HEK293 (cell line): ENCODE measurements around the gene AFG1L.

Experiments
- BCL11B ChIP-seq: fragments of 450-650 bp; formaldehyde crosslinking; IDR thresholded peaks from 2 replicates; pipeline ENCODE4 v1.5.1; 2016; ENCODE audit warnings: low read depth, missing biosample characterization, missing genetic modification characterization
- IKZF3 ChIP-seq: fragments of 450-650 bp; IDR thresholded peaks from 2 replicates; pipeline ENCODE4 v1.5.0; 2018; ENCODE audit warnings: missing biosample characterization, mild to moderate bottlenecking, missing genetic modification characterization, moderate library complexity
- INSM2 ChIP-seq: fragments of 450-650 bp; formaldehyde crosslinking; IDR thresholded peaks from 2 replicates; pipeline ENCODE4 v1.5.1; 2016; ENCODE audit warnings: missing biosample characterization, missing genetic modification characterization
- MYNN ChIP-seq: fragments of 450-650 bp; formaldehyde crosslinking; IDR thresholded peaks from 2 replicates; pipeline ENCODE4 v1.5.1; 2016; ENCODE audit warnings: missing biosample characterization, missing genetic modification characterization, borderline replicate concordance
- ZNF140 ChIP-seq: fragments of 450-650 bp; formaldehyde crosslinking; IDR thresholded peaks from 2 replicates; pipeline ENCODE4 v1.5.1; 2016; ENCODE audit warnings: missing biosample characterization, missing genetic modification characterization
- ZNF24 ChIP-seq: fragments of 450-650 bp; formaldehyde crosslinking; IDR thresholded peaks from 2 replicates; pipeline ENCODE4 v1.5.1; 2016; ENCODE audit warnings: missing biosample characterization, missing genetic modification characterization
- ZNF433 ChIP-seq: fragments of 450-650 bp; formaldehyde crosslinking; IDR thresholded peaks from 2 replicates; pipeline ENCODE4 v1.5.1; 2016; ENCODE audit warnings: missing biosample characterization, missing genetic modification characterization, low read depth
- ZNF548 ChIP-seq: fragments of 450-650 bp; formaldehyde crosslinking; IDR thresholded peaks from 2 replicates; pipeline ENCODE4 v1.5.1; 2016; ENCODE audit warnings: missing biosample characterization, missing genetic modification characterization
- ZNF629 ChIP-seq: fragments of 450-650 bp; formaldehyde crosslinking; IDR thresholded peaks from 2 replicates; pipeline ENCODE4 v1.5.1; 2017; ENCODE audit warnings: missing biosample characterization, missing genetic modification characterization
- ZNF768 ChIP-seq: fragments of 450-650 bp; formaldehyde crosslinking; IDR thresholded peaks from 2 replicates; pipeline ENCODE4 v1.5.1; 2018; ENCODE audit warnings: missing biosample characterization, mild to moderate bottlenecking, missing genetic modification characterization
- ZSCAN18 ChIP-seq: fragments of 450-650 bp; formaldehyde crosslinking; IDR thresholded peaks from 2 replicates; pipeline ENCODE4 v1.5.1; 2016; ENCODE audit warnings: missing biosample characterization, missing genetic modification characterization
- TF ChIP-seq, protein P1 (sequence below): sonication (generic); formaldehyde crosslinking; IDR thresholded peaks from 2 replicates; pipeline ENCODE4 v1.8.1; 2022; ENCODE audit warnings: mild to moderate bottlenecking, moderate library complexity, missing genetic modification reagents
- TF ChIP-seq, protein P2 (sequence below): fragments of 450-650 bp; formaldehyde crosslinking; IDR thresholded peaks from 2 replicates; pipeline ENCODE4 v1.5.1; 2016; ENCODE audit warnings: missing biosample characterization, missing genetic modification characterization

DNA sequence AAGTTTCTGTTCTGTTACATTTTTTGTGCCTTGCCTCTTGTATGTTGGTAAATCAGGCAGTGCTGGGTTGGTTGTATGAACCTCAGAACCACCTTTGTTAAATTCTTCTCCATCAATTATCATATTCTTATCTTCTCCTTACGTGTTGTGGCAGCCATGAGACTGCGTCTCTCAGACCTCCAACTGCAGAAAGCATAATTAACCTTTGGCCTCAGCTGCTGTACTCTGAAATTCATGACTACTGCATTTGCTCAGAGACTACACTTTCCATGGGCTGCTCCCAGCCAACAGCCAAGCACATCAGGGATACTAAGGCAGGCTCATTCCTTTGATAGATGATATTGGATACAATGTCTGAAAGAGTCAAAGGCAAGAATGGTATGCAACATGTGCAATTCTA is 18.9 kb upstream of the AFG1L start:
- TF ChIP-seq ZNF629 (tag by site-specific recombination) (no peak), BCL11B (no peak), ZNF768 (tag by site-specific recombination) (no peak), ZSCAN18 (tag by site-specific recombination) (no peak), ZNF433 (no peak), ZNF140 (no peak), IKZF3 (no peak), MYNN (tag by site-specific recombination) (no peak), ZNF24 (no peak), ZNF548 (tag by site-specific recombination) (no peak), INSM2 (tag by site-specific recombination) (no peak)
- TF ChIP-seq, protein P1, sequence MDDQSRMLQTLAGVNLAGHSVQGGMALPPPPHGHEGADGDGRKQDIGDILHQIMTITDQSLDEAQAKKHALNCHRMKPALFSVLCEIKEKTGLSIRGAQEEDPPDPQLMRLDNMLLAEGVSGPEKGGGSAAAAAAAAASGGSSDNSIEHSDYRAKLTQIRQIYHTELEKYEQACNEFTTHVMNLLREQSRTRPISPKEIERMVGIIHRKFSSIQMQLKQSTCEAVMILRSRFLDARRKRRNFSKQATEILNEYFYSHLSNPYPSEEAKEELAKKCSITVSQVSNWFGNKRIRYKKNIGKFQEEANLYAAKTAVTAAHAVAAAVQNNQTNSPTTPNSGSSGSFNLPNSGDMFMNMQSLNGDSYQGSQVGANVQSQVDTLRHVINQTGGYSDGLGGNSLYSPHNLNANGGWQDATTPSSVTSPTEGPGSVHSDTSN (CRISPR knock-in tag), result no peak
- TF ChIP-seq, protein P2, sequence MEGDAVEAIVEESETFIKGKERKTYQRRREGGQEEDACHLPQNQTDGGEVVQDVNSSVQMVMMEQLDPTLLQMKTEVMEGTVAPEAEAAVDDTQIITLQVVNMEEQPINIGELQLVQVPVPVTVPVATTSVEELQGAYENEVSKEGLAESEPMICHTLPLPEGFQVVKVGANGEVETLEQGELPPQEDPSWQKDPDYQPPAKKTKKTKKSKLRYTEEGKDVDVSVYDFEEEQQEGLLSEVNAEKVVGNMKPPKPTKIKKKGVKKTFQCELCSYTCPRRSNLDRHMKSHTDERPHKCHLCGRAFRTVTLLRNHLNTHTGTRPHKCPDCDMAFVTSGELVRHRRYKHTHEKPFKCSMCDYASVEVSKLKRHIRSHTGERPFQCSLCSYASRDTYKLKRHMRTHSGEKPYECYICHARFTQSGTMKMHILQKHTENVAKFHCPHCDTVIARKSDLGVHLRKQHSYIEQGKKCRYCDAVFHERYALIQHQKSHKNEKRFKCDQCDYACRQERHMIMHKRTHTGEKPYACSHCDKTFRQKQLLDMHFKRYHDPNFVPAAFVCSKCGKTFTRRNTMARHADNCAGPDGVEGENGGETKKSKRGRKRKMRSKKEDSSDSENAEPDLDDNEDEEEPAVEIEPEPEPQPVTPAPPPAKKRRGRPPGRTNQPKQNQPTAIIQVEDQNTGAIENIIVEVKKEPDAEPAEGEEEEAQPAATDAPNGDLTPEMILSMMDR (tag by site-specific recombination), result no peak
